NCI-H82 treated with DMSO at 0.1 percent for 48 hours (cell line): ENCODE data around the gene PDLIM4.

Experiments used
- DNase-seq: peaks from one replicate; lab custom pipeline; 2025; ENCODE audit not compliant: unreplicated experiment; lab: John Stamatoyannopoulos, UW

PDLIM4 gene

DNA sequence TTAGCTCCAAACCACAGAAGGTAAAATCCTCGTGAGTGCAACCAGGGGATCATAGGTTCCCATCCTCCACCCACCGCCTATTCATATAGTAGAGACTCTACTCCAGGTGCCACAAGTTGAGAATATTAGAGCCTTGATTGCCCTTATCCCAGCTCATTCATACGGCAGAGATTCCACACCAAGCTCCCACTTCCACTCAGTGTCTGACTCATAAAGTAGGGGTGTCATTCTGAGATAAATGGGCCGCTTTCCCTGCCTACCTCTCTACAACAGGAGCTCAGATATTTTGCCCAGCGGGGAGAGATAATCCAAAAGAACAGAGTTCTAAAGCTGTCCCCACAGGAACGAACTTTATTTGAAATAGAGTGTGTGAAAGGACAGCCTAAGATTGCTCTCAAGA is 46.1 kb downstream of the PDLIM4 start:
- DNase-seq, result no peak

DNA sequence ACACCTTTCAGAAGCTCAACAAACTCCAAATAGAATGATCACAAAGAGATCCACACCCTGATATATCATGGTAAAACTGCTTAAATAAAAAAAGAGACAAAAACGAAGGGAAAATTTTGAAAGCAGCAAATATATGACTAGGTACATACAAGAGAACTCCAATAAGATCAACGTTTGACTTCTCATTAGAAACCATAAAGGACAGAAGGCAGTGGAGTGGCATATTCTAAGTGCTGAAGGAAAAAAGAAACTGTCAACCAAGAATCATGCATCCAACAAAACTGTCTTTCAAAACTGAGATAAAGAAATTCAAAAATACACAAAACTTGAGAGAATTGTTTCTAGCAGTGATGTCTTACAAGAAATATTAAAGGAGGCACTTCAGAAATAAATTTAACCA is 47.9 kb downstream of the PDLIM4 start:
- no peak for DNase-seq

DNA sequence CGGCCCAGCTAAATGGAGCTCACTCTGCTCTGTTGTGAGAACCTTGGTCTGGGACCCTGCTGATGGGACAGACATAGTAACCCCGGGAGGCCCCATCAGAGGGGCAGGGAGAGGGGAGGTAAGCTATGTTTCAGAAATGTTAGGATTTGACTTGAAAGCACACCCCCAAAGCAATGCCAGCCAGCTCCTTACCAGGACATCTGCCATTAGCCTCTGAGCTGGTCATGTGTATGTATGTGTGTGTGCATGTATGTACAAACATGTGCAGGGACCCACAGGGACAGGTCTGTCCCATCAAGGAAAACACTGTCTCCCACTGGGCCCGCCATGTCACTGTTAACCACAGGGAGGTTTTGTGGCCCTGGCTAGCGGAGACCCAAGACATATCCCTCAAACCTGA is 51.2 kb downstream of the PDLIM4 start:
- no peak for DNase-seq

DNA sequence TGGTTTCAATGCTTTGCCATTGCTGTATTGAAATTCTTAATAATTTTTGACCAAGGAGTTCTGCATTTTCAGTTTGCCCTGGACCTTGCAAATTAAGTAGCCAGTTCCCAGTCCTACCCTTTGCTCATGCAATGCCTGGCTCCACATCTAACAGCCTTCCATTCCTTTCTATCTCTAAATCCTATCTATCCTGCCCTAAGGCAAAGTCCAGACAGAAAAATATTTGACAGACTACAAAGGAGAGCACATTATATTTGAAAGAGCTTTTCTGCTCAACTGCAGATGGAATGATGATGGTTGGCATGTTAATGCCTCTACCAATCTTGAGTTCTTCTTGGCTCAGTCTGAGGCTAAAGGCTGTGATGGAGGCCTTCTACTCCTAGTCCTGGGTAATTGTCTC is 52.2 kb downstream of the PDLIM4 start:
- no peak for DNase-seq

DNA sequence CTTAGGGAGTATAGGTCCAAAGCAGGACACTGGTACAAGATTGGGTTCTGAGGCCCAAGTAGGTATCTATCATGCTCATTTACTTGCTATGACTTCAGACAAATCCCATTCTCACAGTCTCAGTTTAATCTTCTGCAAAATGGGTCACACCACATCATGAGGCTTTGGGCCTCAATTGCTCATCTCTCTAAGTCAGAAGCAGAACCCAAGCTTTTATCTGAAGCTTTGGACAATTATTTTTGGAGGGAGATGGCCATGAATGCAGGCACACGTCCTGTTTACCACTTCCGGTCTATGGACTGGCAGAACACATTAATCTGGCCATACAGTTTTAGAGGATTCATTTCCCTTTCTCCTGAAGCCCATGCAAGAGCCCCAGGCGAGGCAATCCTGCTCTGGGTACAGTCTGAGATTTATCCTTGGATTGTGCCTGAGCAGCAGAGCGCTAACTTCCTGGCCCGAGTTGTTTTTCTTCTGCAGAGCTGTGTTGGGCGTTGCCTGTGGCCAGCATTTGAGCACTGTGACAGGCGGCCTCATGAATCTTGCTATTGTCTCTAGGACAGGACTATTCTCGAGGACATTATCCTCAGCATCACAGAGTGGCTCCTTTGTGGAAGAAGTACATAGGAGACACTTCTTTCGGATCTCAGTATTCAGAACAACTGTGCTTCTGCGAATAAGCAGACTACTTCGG is 52.8 kb downstream of the PDLIM4 start:
- no peak for DNase-seq

DNA sequence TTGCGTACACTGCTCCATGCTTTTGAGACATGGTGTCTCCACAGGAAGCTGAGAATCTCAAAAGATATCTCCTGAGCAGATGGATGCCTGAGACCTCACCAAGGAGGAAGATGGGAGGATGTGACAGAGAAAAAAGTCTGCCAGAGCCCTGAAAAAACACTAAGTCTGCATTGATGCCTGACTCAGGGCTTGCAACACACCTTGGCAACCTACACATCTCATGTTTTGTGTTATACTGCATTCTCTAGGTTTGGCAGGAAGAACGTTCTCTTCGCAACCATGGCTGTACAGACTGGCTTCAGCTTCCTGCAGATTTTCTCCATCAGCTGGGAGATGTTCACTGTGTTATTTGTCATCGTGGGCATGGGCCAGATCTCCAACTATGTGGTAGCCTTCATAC is 55.9 kb downstream of the PDLIM4 start:
- DNase-seq, result no peak

DNA sequence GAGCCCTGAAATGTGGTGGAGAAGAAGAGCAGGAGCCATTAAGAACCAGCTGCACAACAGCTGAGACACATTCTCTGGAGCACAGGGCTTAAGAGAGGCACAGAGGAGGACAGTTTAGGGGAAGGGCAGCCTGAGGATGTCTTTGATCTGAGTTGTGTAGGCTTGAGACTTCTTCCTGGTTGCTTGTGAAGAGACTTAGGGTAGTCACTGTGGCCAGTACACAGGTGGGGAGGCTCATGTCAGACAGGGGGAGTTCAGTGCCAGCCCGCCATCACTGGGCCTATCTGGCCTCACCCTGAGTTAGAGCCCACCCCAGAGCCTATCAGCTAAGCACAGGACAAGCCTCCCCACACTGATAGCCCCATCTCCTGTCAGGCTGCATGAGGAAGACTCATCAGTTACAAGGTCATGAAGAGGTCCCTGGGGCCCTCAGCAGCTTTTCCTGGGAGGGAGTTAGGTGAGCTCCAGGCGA is 56.5 kb downstream of the PDLIM4 start:
- DNase-seq, result no peak

DNA sequence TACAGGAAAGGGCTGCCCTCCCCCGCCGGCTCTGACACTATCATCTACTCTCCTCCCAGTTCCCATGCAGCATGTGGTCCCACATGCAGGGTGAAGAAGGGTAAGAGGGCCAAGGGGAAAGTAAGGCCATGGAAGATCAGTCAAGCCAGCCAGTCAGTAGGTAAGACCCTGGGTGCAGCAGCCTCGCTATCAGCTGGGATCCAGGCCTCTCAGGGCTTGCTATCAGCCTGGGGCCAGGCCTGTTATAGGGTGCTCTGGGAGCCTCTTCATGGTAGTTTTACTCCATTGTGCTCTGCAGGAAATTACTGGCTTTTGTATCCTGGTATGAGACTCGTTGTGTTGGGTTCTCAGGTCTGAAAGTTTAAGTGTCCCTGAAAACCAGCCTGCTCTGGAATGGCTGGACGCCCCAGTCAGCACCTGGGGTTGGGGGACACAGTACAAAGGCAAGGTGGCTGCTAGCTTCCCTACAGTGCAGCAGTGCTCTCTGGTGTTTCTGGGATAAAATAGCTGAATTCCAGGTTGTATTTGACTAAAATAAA is 58.1 kb downstream of the PDLIM4 start:
- DNase-seq, result no peak

DNA sequence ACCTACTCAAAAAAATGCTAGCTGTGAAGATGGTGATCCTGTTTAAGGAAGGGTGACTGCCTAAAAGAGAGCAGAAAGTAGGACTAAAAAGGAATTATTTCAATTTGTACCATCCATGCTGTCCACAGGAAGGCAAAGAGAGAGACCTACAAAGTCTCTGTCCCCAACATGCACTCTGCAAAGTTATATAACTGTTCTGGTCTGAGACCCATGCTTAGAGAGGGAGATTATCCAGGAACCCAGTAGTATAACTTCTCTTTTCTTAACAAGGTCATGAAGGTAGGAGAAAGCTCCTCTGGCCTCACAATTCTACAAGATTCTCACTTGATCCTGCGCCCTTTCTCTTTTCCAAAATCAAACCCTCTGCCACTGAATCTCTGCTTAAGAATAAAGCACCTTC is 62.5 kb downstream of the PDLIM4 start:
- DNase-seq, result no peak

DNA sequence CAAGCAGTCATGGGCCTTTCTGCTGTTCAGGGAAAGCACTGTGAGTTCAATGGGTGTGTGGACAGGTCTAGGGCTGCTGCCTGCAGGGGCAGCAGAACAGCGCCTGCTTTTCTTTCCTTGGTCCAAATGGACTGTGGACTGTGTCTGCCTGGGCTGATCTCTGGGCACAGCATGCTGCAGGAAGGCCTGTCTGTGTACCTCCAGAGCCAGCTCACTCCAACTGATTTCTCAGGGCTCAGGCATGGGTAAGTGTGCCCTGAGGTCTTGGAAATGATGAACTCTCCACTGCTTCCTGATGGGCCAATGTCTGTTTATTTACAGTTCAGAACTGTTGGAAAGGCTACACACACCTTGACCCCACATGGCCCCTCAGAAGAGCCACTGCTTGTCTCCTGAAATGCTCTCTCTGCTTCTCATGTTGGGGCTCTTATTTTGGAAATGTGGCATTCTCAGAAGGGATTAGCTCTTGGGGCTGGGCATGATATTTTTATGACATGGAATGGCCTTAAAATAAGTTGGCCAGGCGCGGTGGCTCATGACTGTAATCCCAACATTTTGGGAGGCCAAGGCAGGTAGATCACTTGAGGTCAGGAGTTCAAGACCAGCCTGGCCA is 63.7 kb downstream of the PDLIM4 start:
- DNase-seq, result no peak

DNA sequence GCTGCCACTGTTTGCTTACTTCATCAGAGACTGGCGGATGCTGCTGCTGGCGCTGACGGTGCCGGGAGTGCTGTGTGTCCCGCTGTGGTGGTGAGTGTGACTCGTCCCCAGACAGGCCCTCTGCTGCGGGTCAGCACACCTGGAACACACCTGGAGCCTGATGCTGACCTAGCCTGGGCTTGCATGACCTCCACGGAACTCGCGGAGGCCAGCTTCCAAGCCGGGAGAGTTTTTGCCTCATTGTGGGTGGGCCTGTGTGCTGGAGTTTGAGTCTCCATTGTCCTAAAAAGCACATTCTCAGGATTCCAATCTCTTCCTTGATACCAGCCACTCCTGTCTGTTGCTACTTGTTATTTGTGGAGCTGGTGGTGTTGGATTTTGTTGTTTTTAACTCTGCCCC is 64.8 kb downstream of the PDLIM4 start:
- DNase-seq, result no peak
